ENCODE data around the gene TYK2.
"Not testable (repeated sequence)": the region's sequence is repeated elsewhere in the genome, so short reads cannot be mapped to it uniquely, and the experiment has no call there.

The TYK2 gene

GRCh38 chr19:10393137-10393536, 12.8 kb upstream of the TYK2 start:
- Histone ChIP-seq H3K9me3 (ENCODE audit: control insufficient read depth in 2 of 2, low read length in 2 of 2) (no peaks in the 10 kb centered on the region), H3K27me3 (ENCODE audit: control insufficient read depth in 1 of 2, insufficient read depth in 2 of 2, low read length in 2 of 2) (no peaks in the 10 kb centered on the region), H3K4me1 (ENCODE audit: control insufficient read depth, insufficient read depth, low read length) (peaks cover 2% of the 10 kb centered on the region)

GRCh38 chr19:10392120-10392519, 11.7 kb upstream of the TYK2 start:
- no peaks in the 10 kb centered on the region for H3K4me1 ChIP-seq (ENCODE audit: control insufficient read depth, insufficient read depth, low read length)
- H3K4me3 ChIP-seq (ENCODE audit: low read length in 2 of 2), result no peak overlapping the region
- peaks cover 12 to 27% of the 10 kb centered on the region in 2 donors for H3K36me3 ChIP-seq (ENCODE audit: control insufficient read depth in 2 of 2, insufficient read depth in 2 of 2, low read length in 2 of 2)
- H3K9ac ChIP-seq (ENCODE audit: low read length in 2 of 2), result no peak overlapping the region
- peaks cover 0 to under 1% of the 10 kb centered on the region in 2 donors for H3K27me3 ChIP-seq (ENCODE audit: control insufficient read depth in 1 of 2, insufficient read depth in 2 of 2, low read length in 2 of 2)
- no peak overlapping the region for H3K27ac ChIP-seq (ENCODE audit: low read length)
- no peaks in the 10 kb centered on the region for H3K9me3 ChIP-seq (ENCODE audit: control insufficient read depth in 2 of 2, low read length in 2 of 2)

More at GRCh38 chr19:10393137-10393536, 12.8 kb upstream of the TYK2 start:
- Histone ChIP-seq H3K36me3 (ENCODE audit: control insufficient read depth in 2 of 2, insufficient read depth in 2 of 2, low read length in 2 of 2) (peaks cover 12 to 27% of the 10 kb centered on the region in 2 donors), H3K27ac (ENCODE audit: low read length) (no peak overlapping the region), H3K9ac (ENCODE audit: low read length in 2 of 2) (no peak overlapping the region), H3K4me3 (ENCODE audit: low read length in 2 of 2) (no peak overlapping the region)

GRCh38 chr19:10390652-10391286, 10.4 kb upstream of the TYK2 start:
- peaks cover 0 to 2% of the 10 kb centered on the region in 2 donors for H3K27me3 ChIP-seq (ENCODE audit: control insufficient read depth in 1 of 2, insufficient read depth in 2 of 2, low read length in 2 of 2)
- H3K4me1 ChIP-seq (ENCODE audit: control insufficient read depth, insufficient read depth, low read length), result no peaks in the 10 kb centered on the region
- H3K9ac ChIP-seq (ENCODE audit: low read length in 2 of 2), result no peak overlapping the region
- H3K9me3 ChIP-seq (ENCODE audit: control insufficient read depth in 2 of 2, low read length in 2 of 2), result no peaks in the 10 kb centered on the region
- no peak overlapping the region for H3K4me3 ChIP-seq (ENCODE audit: low read length in 2 of 2)
- no peak overlapping the region for H3K27ac ChIP-seq (ENCODE audit: low read length)
- peaks cover 12 to 27% of the 10 kb centered on the region in 2 donors for H3K36me3 ChIP-seq (ENCODE audit: control insufficient read depth in 2 of 2, insufficient read depth in 2 of 2, low read length in 2 of 2)

- peaks cover 0 to 2% of the 10 kb centered on the region in 2 donors for H3K27me3 ChIP-seq (ENCODE audit: control insufficient read depth in 1 of 2, insufficient read depth in 2 of 2, low read length in 2 of 2)
- no peak overlapping the region for H3K4me3 ChIP-seq (ENCODE audit: low read length in 2 of 2)
- H3K9me3 ChIP-seq (ENCODE audit: control insufficient read depth in 2 of 2, low read length in 2 of 2), result no peaks in the 10 kb centered on the region
- peaks cover 9 to 24% of the 10 kb centered on the region in 2 donors for H3K36me3 ChIP-seq (ENCODE audit: control insufficient read depth in 2 of 2, insufficient read depth in 2 of 2, low read length in 2 of 2)
- H3K9ac ChIP-seq (ENCODE audit: low read length in 2 of 2), result no peak overlapping the region
- no peak overlapping the region for H3K27ac ChIP-seq (ENCODE audit: low read length)
- no peaks in the 10 kb centered on the region for H3K4me1 ChIP-seq (ENCODE audit: control insufficient read depth, insufficient read depth, low read length)
Observed at GRCh38 chr19:10389863-10390262, 9.5 kb upstream of the TYK2 start.

- Histone ChIP-seq H3K9me3 (ENCODE audit: control insufficient read depth in 2 of 2, low read length in 2 of 2) (no peaks in the 10 kb centered on the region), H3K27ac (ENCODE audit: low read length) (no peak overlapping the region), H3K9ac (ENCODE audit: low read length in 2 of 2) (no peak overlapping the region), H3K4me3 (ENCODE audit: low read length in 2 of 2) (no peak overlapping the region), H3K27me3 (ENCODE audit: control insufficient read depth in 1 of 2, insufficient read depth in 2 of 2, low read length in 2 of 2) (peaks cover 0 to 2% of the 10 kb centered on the region in 2 donors), H3K36me3 (ENCODE audit: control insufficient read depth in 2 of 2, insufficient read depth in 2 of 2, low read length in 2 of 2) (peaks cover 7 to 19% of the 10 kb centered on the region in 2 donors), H3K4me1 (ENCODE audit: control insufficient read depth, insufficient read depth, low read length) (no peaks in the 10 kb centered on the region)
Observed at GRCh38 chr19:10388957-10389356, 8.6 kb upstream of the TYK2 start.

GRCh38 chr19:10384580-10384979, 4.2 kb upstream of the TYK2 start:
- H3K27ac ChIP-seq (ENCODE audit: low read length), result no peak overlapping the region
- no peak overlapping the region for H3K4me3 ChIP-seq (ENCODE audit: low read length in 2 of 2)
- H3K36me3 ChIP-seq (ENCODE audit: control insufficient read depth in 2 of 2, insufficient read depth in 2 of 2, low read length in 2 of 2), result no peaks in the 10 kb centered on the region
- peaks cover 0 to 2% of the 10 kb centered on the region in 2 donors for H3K27me3 ChIP-seq (ENCODE audit: control insufficient read depth in 1 of 2, insufficient read depth in 2 of 2, low read length in 2 of 2)
- H3K9ac ChIP-seq (ENCODE audit: low read length in 2 of 2), result no peak overlapping the region
- no peaks in the 10 kb centered on the region for H3K9me3 ChIP-seq (ENCODE audit: control insufficient read depth in 2 of 2, low read length in 2 of 2)
- H3K4me1 ChIP-seq (ENCODE audit: control insufficient read depth, insufficient read depth, low read length), result peaks cover 10% of the 10 kb centered on the region

- H3K36me3 ChIP-seq (ENCODE audit: control insufficient read depth in 2 of 2, insufficient read depth in 2 of 2, low read length in 2 of 2); H3K9ac ChIP-seq (ENCODE audit: low read length in 2 of 2); H3K9me3 ChIP-seq (ENCODE audit: control insufficient read depth in 2 of 2, low read length in 2 of 2); H3K4me3 ChIP-seq (ENCODE audit: low read length in 2 of 2); H3K27me3 ChIP-seq (ENCODE audit: control insufficient read depth in 1 of 2, insufficient read depth in 2 of 2, low read length in 2 of 2); H3K27ac ChIP-seq (ENCODE audit: low read length): not testable (repeated sequence)
- H3K4me1 ChIP-seq (ENCODE audit: control insufficient read depth, insufficient read depth, low read length), result peaks cover 12% of the 10 kb centered on the region
Observed at GRCh38 chr19:10383223-10383499, 2.8 kb upstream of the TYK2 start.

GRCh38 chr19:10379880-10380312, 476 bp downstream of the TYK2 start:
- Histone ChIP-seq H3K4me3 (ENCODE audit: low read length in 2 of 2) (peak overlapping the region; percentile 98), H3K27ac (ENCODE audit: low read length) (peak overlapping the region; percentile 37), H3K36me3 (ENCODE audit: control insufficient read depth in 2 of 2, insufficient read depth in 2 of 2, low read length in 2 of 2) (peaks cover 0 to 7% of the 10 kb centered on the region in 2 donors), H3K27me3 (ENCODE audit: control insufficient read depth in 1 of 2, insufficient read depth in 2 of 2, low read length in 2 of 2) (no peaks in the 10 kb centered on the region), H3K4me1 (ENCODE audit: control insufficient read depth, insufficient read depth, low read length) (peaks cover 12% of the 10 kb centered on the region), H3K9me3 (ENCODE audit: control insufficient read depth in 2 of 2, low read length in 2 of 2) (no peaks in the 10 kb centered on the region), H3K9ac (ENCODE audit: low read length in 2 of 2) (peak overlapping the region; percentile 86 to 90)

- Histone ChIP-seq H3K9me3 (ENCODE audit: control insufficient read depth in 2 of 2, low read length in 2 of 2) (no peaks in the 10 kb centered on the region), H3K4me3 (ENCODE audit: low read length in 2 of 2) (no peak overlapping the region), H3K4me1 (ENCODE audit: control insufficient read depth, insufficient read depth, low read length) (peaks cover 12% of the 10 kb centered on the region), H3K9ac (ENCODE audit: low read length in 2 of 2) (no peak overlapping the region), H3K27ac (ENCODE audit: low read length) (no peak overlapping the region), H3K27me3 (ENCODE audit: control insufficient read depth in 1 of 2, insufficient read depth in 2 of 2, low read length in 2 of 2) (no peaks in the 10 kb centered on the region), H3K36me3 (ENCODE audit: control insufficient read depth in 2 of 2, insufficient read depth in 2 of 2, low read length in 2 of 2) (peaks cover 0 to 10% of the 10 kb centered on the region in 2 donors)
Observed at GRCh38 chr19:10378124-10378523, 2.2 kb downstream of the TYK2 start.

GRCh38 chr19:10377140-10377640, 3.2 kb downstream of the TYK2 start:
- not testable (repeated sequence) for H3K4me3 ChIP-seq (ENCODE audit: low read length in 2 of 2); H3K27ac ChIP-seq (ENCODE audit: low read length); H3K27me3 ChIP-seq (ENCODE audit: control insufficient read depth in 1 of 2, insufficient read depth in 2 of 2, low read length in 2 of 2); H3K9me3 ChIP-seq (ENCODE audit: control insufficient read depth in 2 of 2, low read length in 2 of 2); H3K9ac ChIP-seq (ENCODE audit: low read length in 2 of 2)
- H3K36me3 ChIP-seq (ENCODE audit: control insufficient read depth in 2 of 2, insufficient read depth in 2 of 2, low read length in 2 of 2), result peaks cover 0 to 10% of the 10 kb centered on the region in 2 donors
- H3K4me1 ChIP-seq (ENCODE audit: control insufficient read depth, insufficient read depth, low read length), result peaks cover 12% of the 10 kb centered on the region

GRCh38 chr19:10374931-10375330, 5.4 kb downstream of the TYK2 start:
- Histone ChIP-seq H3K9ac (ENCODE audit: low read length in 2 of 2) (no peak overlapping the region), H3K4me3 (ENCODE audit: low read length in 2 of 2) (no peak overlapping the region), H3K27ac (ENCODE audit: low read length) (no peak overlapping the region), H3K4me1 (ENCODE audit: control insufficient read depth, insufficient read depth, low read length) (peaks cover 5% of the 10 kb centered on the region), H3K9me3 (ENCODE audit: control insufficient read depth in 2 of 2, low read length in 2 of 2) (no peaks in the 10 kb centered on the region), H3K27me3 (ENCODE audit: control insufficient read depth in 1 of 2, insufficient read depth in 2 of 2, low read length in 2 of 2) (no peaks in the 10 kb centered on the region), H3K36me3 (ENCODE audit: control insufficient read depth in 2 of 2, insufficient read depth in 2 of 2, low read length in 2 of 2) (peaks cover 0 to 10% of the 10 kb centered on the region in 2 donors)

Measured in stomach smooth muscle (tissue), 2 donors.